OCI-LY1 (cell line): ENCODE data around the gene GPR15.

Source experiments
- H2AFZ ChIP-seq: fragments of 200-600 bp; sonication (generic), shearing (Covaris generic); 2 replicates; pipeline ENCODE4 v1.6.0; 2014; ENCODE audit warnings: antibody characterized with exemption, mild to moderate bottlenecking, low read length
- H3F3A ChIP-seq: fragments of 200-600 bp; sonication (generic), shearing (Covaris generic); 2 replicates; pipeline ENCODE4 v1.6.0; 2014; ENCODE audit warnings: mild to moderate bottlenecking, antibody characterized with exemption, low read length, moderate library complexity; ENCODE audit not compliant: insufficient read depth
- H3K27ac ChIP-seq: fragments of 200-600 bp; sonication (generic); 2 replicates; pipeline ENCODE4 v1.5.1; 2014; ENCODE audit warnings: low read length, mixed run types, mild to moderate bottlenecking, low read depth; ENCODE audit not compliant: poor library complexity, severe bottlenecking
- H3K27me3 ChIP-seq: fragments of 200-600 bp; sonication (generic); 2 replicates; pipeline ENCODE4 v1.6.0; 2014; ENCODE audit warnings: antibody characterized with exemption, mild to moderate bottlenecking, low read length, moderate library complexity; ENCODE audit not compliant: insufficient read depth
- H3K36me3 ChIP-seq: fragments of 200-600 bp; sonication (generic); 2 replicates; pipeline ENCODE4 v1.6.1; 2014; ENCODE audit warnings: mild to moderate bottlenecking, antibody characterized with exemption, low read length, moderate library complexity, mixed read lengths; ENCODE audit not compliant: insufficient read depth
- H3K4me1 ChIP-seq: fragments of 200-600 bp; sonication (generic); 2 replicates; pipeline ENCODE4 v1.5.1; 2014; ENCODE audit warnings: mild to moderate bottlenecking, low read length, moderate library complexity; ENCODE audit not compliant: insufficient read depth, severe bottlenecking
- H3K4me2 ChIP-seq: fragments of 200-600 bp; sonication (generic), shearing (Covaris generic); 2 replicates; pipeline ENCODE4 v1.6.1; 2014; ENCODE audit warnings: low read length
- H3K4me3 ChIP-seq: fragments of 200-600 bp; sonication (generic); 2 replicates; pipeline ENCODE4 v1.5.1; 2014; ENCODE audit warnings: low read length, low read depth, mild to moderate bottlenecking, mixed read lengths; ENCODE audit not compliant: poor library complexity, severe bottlenecking
- H3K79me2 ChIP-seq: fragments of 200-600 bp; shearing (Covaris generic); 2 replicates; pipeline ENCODE4 v1.6.1; 2016; ENCODE audit warnings: mixed run types, low read length, mixed read lengths; ENCODE audit not compliant: insufficient read depth
- H3K9ac ChIP-seq: fragments of 200-600 bp; sonication (generic), shearing (Covaris generic); 2 replicates; pipeline ENCODE4 v1.6.1; 2014; ENCODE audit warnings: mild to moderate bottlenecking, low read length, mixed read lengths
- H3K9me2 ChIP-seq: fragments of 200-600 bp; sonication (generic), shearing (Covaris generic); 2 replicates; pipeline ENCODE4 v1.6.1; 2014; ENCODE audit warnings: low read depth, mild to moderate bottlenecking, low read length, mixed read lengths
- H3K9me3 ChIP-seq: fragments of 200-600 bp; shearing (Covaris generic); 2 replicates; pipeline ENCODE4 v1.6.1; 2014; ENCODE audit warnings: low read length, mixed read lengths
- H4K20me1 ChIP-seq: fragments of 200-600 bp; sonication (generic), shearing (Covaris generic); 2 replicates; pipeline ENCODE4 v1.6.0; 2016; ENCODE audit warnings: mild to moderate bottlenecking, low read length; ENCODE audit not compliant: insufficient read depth
- EZH2 ChIP-seq: fragments of 200-600 bp; sonication (generic), shearing (Covaris generic); IDR thresholded peaks from 2 replicates; pipeline ENCODE4 v1.8.0; 2017; ENCODE audit warnings: borderline replicate concordance, mixed run types, mild to moderate bottlenecking, antibody characterized with exemption, low read length, moderate library complexity, mixed read lengths
- TF ChIP-seq, protein P1 (sequence below): fragments of 200-600 bp; sonication (generic), shearing (Covaris generic); IDR thresholded peaks from 2 replicates; pipeline ENCODE4 v1.5.1; 2017; ENCODE audit warnings: mild to moderate bottlenecking, antibody characterized with exemption, low read length, moderate library complexity, mixed read lengths

The GPR15 gene

GRCh38 chr3:98577178-98577895, 45.6 kb downstream of the GPR15 start:
- H3K27ac ChIP-seq = no peak overlapping the region
- H3K4me1 ChIP-seq = peaks cover 14% of the 10 kb centered on the region
- TF ChIP-seq, protein P1, sequence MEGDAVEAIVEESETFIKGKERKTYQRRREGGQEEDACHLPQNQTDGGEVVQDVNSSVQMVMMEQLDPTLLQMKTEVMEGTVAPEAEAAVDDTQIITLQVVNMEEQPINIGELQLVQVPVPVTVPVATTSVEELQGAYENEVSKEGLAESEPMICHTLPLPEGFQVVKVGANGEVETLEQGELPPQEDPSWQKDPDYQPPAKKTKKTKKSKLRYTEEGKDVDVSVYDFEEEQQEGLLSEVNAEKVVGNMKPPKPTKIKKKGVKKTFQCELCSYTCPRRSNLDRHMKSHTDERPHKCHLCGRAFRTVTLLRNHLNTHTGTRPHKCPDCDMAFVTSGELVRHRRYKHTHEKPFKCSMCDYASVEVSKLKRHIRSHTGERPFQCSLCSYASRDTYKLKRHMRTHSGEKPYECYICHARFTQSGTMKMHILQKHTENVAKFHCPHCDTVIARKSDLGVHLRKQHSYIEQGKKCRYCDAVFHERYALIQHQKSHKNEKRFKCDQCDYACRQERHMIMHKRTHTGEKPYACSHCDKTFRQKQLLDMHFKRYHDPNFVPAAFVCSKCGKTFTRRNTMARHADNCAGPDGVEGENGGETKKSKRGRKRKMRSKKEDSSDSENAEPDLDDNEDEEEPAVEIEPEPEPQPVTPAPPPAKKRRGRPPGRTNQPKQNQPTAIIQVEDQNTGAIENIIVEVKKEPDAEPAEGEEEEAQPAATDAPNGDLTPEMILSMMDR = no peak
- no peak for TF ChIP-seq EZH2
- H3K79me2 ChIP-seq = no peaks in the 10 kb centered on the region
- peaks cover 4% of the 10 kb centered on the region; the same call in 1 of the 2 replicates for H3K36me3 ChIP-seq
- no peaks in the 10 kb centered on the region for H3F3A ChIP-seq
- H4K20me1 ChIP-seq = no peaks in the 10 kb centered on the region
- no peaks in the 10 kb centered on the region for H3K27me3 ChIP-seq
- no peaks in the 10 kb centered on the region for H3K9me2 ChIP-seq
- no peak overlapping the region for H3K4me2 ChIP-seq
- H3K4me3 ChIP-seq = no peak overlapping the region
- no peaks in the 10 kb centered on the region for H3K9me3 ChIP-seq
- no peak overlapping the region for H2AFZ ChIP-seq
- H3K9ac ChIP-seq = no peak overlapping the region

GRCh38 chr3:98580401-98581386, 48.9 kb downstream of the GPR15 start:
- no peaks in the 10 kb centered on the region for H3K4me1 ChIP-seq
- no peaks in the 10 kb centered on the region for H3K9me3 ChIP-seq
- no peak overlapping the region for H2AFZ ChIP-seq
- H3K9ac ChIP-seq = no peak overlapping the region
- no peaks in the 10 kb centered on the region for H4K20me1 ChIP-seq
- H3K4me2 ChIP-seq = no peak overlapping the region
- no peak overlapping the region for H3K4me3 ChIP-seq
- no peak overlapping the region for H3K27ac ChIP-seq
- TF ChIP-seq, protein P1 = no peak
- no peak for TF ChIP-seq EZH2
- H3F3A ChIP-seq = no peaks in the 10 kb centered on the region
- H3K9me2 ChIP-seq = no peaks in the 10 kb centered on the region
- peaks cover 7% of the 10 kb centered on the region for H3K36me3 ChIP-seq
- no peaks in the 10 kb centered on the region for H3K79me2 ChIP-seq
- H3K27me3 ChIP-seq = no peaks in the 10 kb centered on the region

DNA sequence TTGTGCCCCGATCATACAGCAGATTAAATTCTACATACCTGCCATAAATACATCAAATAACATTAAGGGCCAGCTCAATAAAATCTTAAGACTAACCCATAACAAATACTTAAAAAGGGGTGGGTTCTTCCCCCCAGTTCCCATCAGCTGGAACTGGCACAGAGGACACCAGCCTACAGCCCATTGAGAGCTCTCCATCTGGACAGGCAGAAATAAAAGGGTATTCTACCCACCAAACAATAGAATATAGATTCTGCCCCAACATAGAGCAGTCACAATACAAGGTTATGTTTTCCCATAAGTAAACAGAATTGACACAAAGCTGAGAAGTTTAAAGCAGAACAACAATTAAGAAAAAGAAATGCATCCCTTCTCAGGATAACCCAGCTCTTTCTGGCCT, 49.7 kb downstream of the GPR15 start:
- Histone ChIP-seq H3K9me2 (no peaks in the 10 kb centered on the region), H3K4me2 (no peak overlapping the region), H3K27ac (no peak overlapping the region), H3K4me1 (no peaks in the 10 kb centered on the region), H2AFZ (no peak overlapping the region), H3K9me3 (no peaks in the 10 kb centered on the region), H3K27me3 (no peaks in the 10 kb centered on the region), H3K79me2 (no peaks in the 10 kb centered on the region), H4K20me1 (no peaks in the 10 kb centered on the region), H3K4me3 (no peak overlapping the region), H3K9ac (no peak overlapping the region), H3K36me3 (peaks cover 7% of the 10 kb centered on the region), H3F3A (no peaks in the 10 kb centered on the region)
- TF ChIP-seq EZH2 = no peak
- TF ChIP-seq, protein P1 = no peak
